Keratinocyte (primary cell): ENCODE data around the gene TMEM132D. TPM values are rescaled to one million over a fixed set of nuclear protein-coding genes. Genes with fewer than 3 reads are reported as not detected.

Experiments
- DNase-seq: peaks from one replicate; pipeline ENCODE4 v3.0.0-alpha.2; 2011; ENCODE audit warnings: low read depth, missing footprints, low spot score
- FAIRE-seq: peaks from 2 replicates; lab custom pipeline; 2011; peaks lifted over from hg19 to GRCh38; lab: Jason Lieb, UNC
- H2AFZ ChIP-seq: 2 replicates; pipeline ENCODE4 v1.6.0; 2012; ENCODE audit warnings: low read length, control low read depth, inconsistent platforms; ENCODE audit not compliant: control insufficient read depth
- H3K27ac ChIP-seq: 2 replicates; pipeline ENCODE4 v1.5.1; 2011; ENCODE audit warnings: low read length; ENCODE audit not compliant: control insufficient read depth, insufficient read depth
- H3K27me3 ChIP-seq: 3 replicates; pipeline ENCODE4 v1.6.0; 2011; ENCODE audit warnings: low read length; ENCODE audit not compliant: control insufficient read depth, insufficient read depth; ENCODE audit errors: extremely low read depth
- H3K36me3 ChIP-seq, 2 experiments: 2 replicates in 1 of 2; 3 replicates in 1 of 2; pipeline ENCODE4 v1.5.1; 2011; ENCODE audit warnings: low read length in 2 of 2, mild to moderate bottlenecking in 1 of 2; ENCODE audit not compliant: control insufficient read depth in 2 of 2, insufficient read depth in 2 of 2; ENCODE audit errors: extremely low read depth in 1 of 2
- H3K4me1 ChIP-seq: 3 replicates; pipeline ENCODE4 v1.5.1; 2011; ENCODE audit warnings: low read length; ENCODE audit not compliant: control insufficient read depth, insufficient read depth; ENCODE audit errors: extremely low read depth
- H3K4me2 ChIP-seq: 3 replicates; pipeline ENCODE4 v1.6.0; 2011; ENCODE audit warnings: low read depth, low read length; ENCODE audit not compliant: control insufficient read depth, insufficient read depth; ENCODE audit errors: extremely low read depth
- H3K4me3 ChIP-seq, 3 experiments: fragments of 200-600 bp in 1 of 3; sonication (generic) in 1 of 3; 2 replicates in 2 of 3; 3 replicates in 1 of 3; pipeline ENCODE4 v1.5.1; 2011 to 2016; ENCODE audit warnings: low read length in 3 of 3, mild to moderate bottlenecking in 3 of 3, control low read depth in 2 of 3, inconsistent platforms in 1 of 3, low read depth in 1 of 3, mixed read lengths in 1 of 3, mixed run types in 1 of 3, moderate library complexity in 1 of 3; ENCODE audit not compliant: control insufficient read depth in 2 of 3, insufficient read depth in 2 of 3; ENCODE audit errors: extremely low read depth in 1 of 3
- H3K79me2 ChIP-seq: 2 replicates; pipeline ENCODE4 v1.6.0; 2012; ENCODE audit warnings: low read length; ENCODE audit not compliant: control insufficient read depth, insufficient read depth
- H3K9ac ChIP-seq: 3 replicates; pipeline ENCODE4 v1.6.0; 2011; ENCODE audit warnings: low read length; ENCODE audit not compliant: control insufficient read depth, insufficient read depth; ENCODE audit errors: extremely low read depth
- H3K9me1 ChIP-seq: 3 replicates; pipeline ENCODE4 v1.6.0; 2011; ENCODE audit warnings: low read length; ENCODE audit not compliant: control insufficient read depth, insufficient read depth; ENCODE audit errors: extremely low read depth
- H3K9me3 ChIP-seq: 2 replicates; pipeline ENCODE4 v1.5.1; 2012; ENCODE audit warnings: low read depth, low read length; ENCODE audit not compliant: control insufficient read depth
- H4K20me1 ChIP-seq: 3 replicates; pipeline ENCODE4 v1.6.0; 2011; ENCODE audit warnings: low read length; ENCODE audit not compliant: control insufficient read depth, insufficient read depth; ENCODE audit errors: extremely low read depth
- EZH2 ChIP-seq: IDR thresholded peaks from one replicate; pipeline ENCODE4 v1.6.1; 2012; ENCODE audit warnings: inconsistent platforms, mild to moderate bottlenecking, low read length, moderate library complexity
- dilution Hi-C: fragments of 300-500 bp; cut with MboI; formaldehyde crosslinking; loops from one replicate; pipeline ENCODE4 v1.7.0; 2020; ENCODE audit warnings: low sequenced_read_pairs; ENCODE audit not compliant: extremely low pct_ligation_motif_present
- polyA plus RNA-seq, 5 experiments: library from polyadenylated mRNA; depleted of rRNA in 3 of 5; stranded (reverse) in 3 of 5; stranded (forward) in 1 of 5; unstranded in 1 of 5; fragments of >200 nt; gene quantifications; 1 replicate in 1 of 5; 2 replicates in 3 of 5; 3 replicates in 1 of 5; pipeline versions ENCODE4 v1.2.1 to v1.2.3, GENCODE V29; 2011 to 2012; ENCODE audit warnings: missing spikeins in 2 of 5, low read depth in 1 of 5, low replicate concordance in 1 of 5
- TF ChIP-seq, protein P1 (sequence below), 3 experiments: IDR thresholded peaks in 1 of 3; conservative IDR thresholded peaks in 1 of 3; optimal IDR thresholded peaks in 1 of 3; 2 replicates in 2 of 3; 3 replicates in 1 of 3; pipeline versions ENCODE3 to v1.5.1; 2011; ENCODE audit warnings: low read length in 3 of 3, mild to moderate bottlenecking in 3 of 3, moderate library complexity in 2 of 3, control low read depth in 1 of 3, inconsistent platforms in 1 of 3; ENCODE audit not compliant: insufficient read depth in 2 of 3; ENCODE audit errors: extremely low read depth in 1 of 3

The TMEM132D gene
- polyA plus RNA-seq, 1 donor (not counting 4 experiments of a cell fraction or from before 2014, with no cell fraction given), result not detected

DNA sequence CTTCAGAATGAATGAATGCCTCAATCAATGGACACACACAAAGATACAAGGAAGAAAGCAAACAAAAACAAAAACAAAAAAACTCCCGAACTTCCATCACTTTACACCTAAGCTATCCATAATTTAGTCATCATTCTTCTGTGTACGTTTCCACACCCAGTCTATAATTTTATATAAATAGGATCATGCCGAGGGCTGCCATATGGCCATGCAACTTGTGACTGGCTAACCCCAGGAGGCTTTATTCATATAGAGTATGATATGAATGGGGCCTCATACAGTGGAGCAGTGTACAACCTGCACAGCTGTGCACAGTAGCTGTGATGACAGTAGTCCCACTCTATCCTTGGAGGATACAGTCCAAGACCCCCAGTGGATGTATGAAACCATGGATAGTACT is 365.7 kb downstream of the TMEM132D start:
- FAIRE-seq (no peak), DNase-seq (no peak)
- H3K79me2 ChIP-seq, result no peaks in the 10 kb centered on the region
- no peaks in the 10 kb centered on the region for H3K27me3 ChIP-seq
- no peak overlapping the region for H2AFZ ChIP-seq
- TF ChIP-seq, protein P1, sequence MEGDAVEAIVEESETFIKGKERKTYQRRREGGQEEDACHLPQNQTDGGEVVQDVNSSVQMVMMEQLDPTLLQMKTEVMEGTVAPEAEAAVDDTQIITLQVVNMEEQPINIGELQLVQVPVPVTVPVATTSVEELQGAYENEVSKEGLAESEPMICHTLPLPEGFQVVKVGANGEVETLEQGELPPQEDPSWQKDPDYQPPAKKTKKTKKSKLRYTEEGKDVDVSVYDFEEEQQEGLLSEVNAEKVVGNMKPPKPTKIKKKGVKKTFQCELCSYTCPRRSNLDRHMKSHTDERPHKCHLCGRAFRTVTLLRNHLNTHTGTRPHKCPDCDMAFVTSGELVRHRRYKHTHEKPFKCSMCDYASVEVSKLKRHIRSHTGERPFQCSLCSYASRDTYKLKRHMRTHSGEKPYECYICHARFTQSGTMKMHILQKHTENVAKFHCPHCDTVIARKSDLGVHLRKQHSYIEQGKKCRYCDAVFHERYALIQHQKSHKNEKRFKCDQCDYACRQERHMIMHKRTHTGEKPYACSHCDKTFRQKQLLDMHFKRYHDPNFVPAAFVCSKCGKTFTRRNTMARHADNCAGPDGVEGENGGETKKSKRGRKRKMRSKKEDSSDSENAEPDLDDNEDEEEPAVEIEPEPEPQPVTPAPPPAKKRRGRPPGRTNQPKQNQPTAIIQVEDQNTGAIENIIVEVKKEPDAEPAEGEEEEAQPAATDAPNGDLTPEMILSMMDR (optimal IDR thresholded peaks at IDR 0.05 in 1 of 3, IDR thresholded peaks at IDR 0.05 in 1 of 3, conservative IDR thresholded peaks at IDR 0.05 in 1 of 3; ENCODE audit: extremely low read depth in 1 of 3, insufficient read depth in 2 of 3, low read length in 3 of 3), result no peak
- no peak for TF ChIP-seq EZH2
- dilution Hi-C loops, result no loop called here
- H3K27ac ChIP-seq, result no peak overlapping the region
- no peaks in the 10 kb centered on the region for H4K20me1 ChIP-seq
- no peak overlapping the region for H3K9ac ChIP-seq
- no peaks in the 10 kb centered on the region for H3K4me1 ChIP-seq
- H3K9me3 ChIP-seq, result peaks cover 3% of the 10 kb centered on the region
- no peak overlapping the region for H3K4me3 ChIP-seq
- H3K36me3 ChIP-seq, result no peaks in the 10 kb centered on the region
- no peaks in the 10 kb centered on the region for H3K9me1 ChIP-seq
- no peak overlapping the region for H3K4me2 ChIP-seq

DNA sequence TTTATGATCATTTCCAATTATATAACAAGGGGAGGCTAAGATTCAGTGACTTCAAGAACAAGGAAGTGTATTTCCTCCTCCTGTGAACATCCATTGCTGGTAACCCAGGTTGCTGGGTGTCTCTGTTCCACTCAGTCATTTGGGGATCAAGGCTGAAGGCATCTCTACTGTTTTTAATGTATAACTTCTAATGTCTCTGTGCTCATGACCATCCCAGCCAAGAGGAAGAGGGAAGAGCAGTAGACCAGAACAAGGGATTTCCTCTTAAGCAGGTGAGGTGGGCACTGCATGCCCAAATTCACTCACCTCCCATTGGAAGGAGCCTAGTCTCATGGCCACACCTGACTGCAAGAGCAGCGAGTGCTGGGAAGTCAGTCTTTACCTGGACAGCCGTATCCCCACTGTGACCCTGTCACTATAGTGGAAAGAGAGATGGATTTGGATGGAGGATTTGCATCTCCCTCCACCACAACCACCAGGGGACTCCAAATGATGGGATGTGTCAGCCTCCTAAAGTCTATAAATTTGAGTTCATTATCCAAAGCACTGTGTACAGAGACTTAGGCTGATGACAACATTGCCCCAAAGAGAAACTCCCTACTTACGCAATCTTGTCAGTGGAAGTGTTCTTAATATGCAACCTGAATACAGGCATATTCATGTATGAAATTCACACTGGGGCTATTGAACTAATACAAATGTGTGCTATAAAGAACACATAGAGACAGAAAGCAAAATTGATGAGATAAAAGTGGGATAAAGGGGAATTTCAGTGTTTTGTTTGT is 368.7 kb downstream of the TMEM132D start:
- H3K27ac ChIP-seq, result no peak overlapping the region
- H3K36me3 ChIP-seq, result no peaks in the 10 kb centered on the region
- no peak overlapping the region for H3K9ac ChIP-seq
- DNase-seq (no peak), FAIRE-seq (no peak)
- H3K4me1 ChIP-seq, result no peaks in the 10 kb centered on the region
- H2AFZ ChIP-seq, result no peak overlapping the region
- no peak overlapping the region for H3K4me2 ChIP-seq
- H3K27me3 ChIP-seq, result no peaks in the 10 kb centered on the region
- dilution Hi-C loops, result no loop called here
- H4K20me1 ChIP-seq, result no peaks in the 10 kb centered on the region
- H3K9me1 ChIP-seq, result no peaks in the 10 kb centered on the region
- no peak for TF ChIP-seq EZH2
- TF ChIP-seq, protein P1 (optimal IDR thresholded peaks at IDR 0.05 in 1 of 3, IDR thresholded peaks at IDR 0.05 in 1 of 3, conservative IDR thresholded peaks at IDR 0.05 in 1 of 3; ENCODE audit: extremely low read depth in 1 of 3, insufficient read depth in 2 of 3, low read length in 3 of 3), result no peak
- peaks cover 3% of the 10 kb centered on the region for H3K9me3 ChIP-seq
- no peaks in the 10 kb centered on the region for H3K79me2 ChIP-seq
- no peak overlapping the region for H3K4me3 ChIP-seq
